Hepatocyte (in vitro differentiated cells): ENCODE data around the gene TCEANC2. TPM values are rescaled to one million over a fixed set of nuclear protein-coding genes. Genes with fewer than 3 reads are reported as not detected.

ENCODE experiments used
- DNase-seq: peaks from one replicate; pipeline ENCODE4 v3.0.0-alpha.2; 2016; ENCODE audit warnings: low spot score
- H2AFZ ChIP-seq: fragments of 200-600 bp; sonication (generic); 2 replicates; pipeline ENCODE4 v1.6.0; 2016; ENCODE audit warnings: antibody characterized with exemption, mild to moderate bottlenecking
- H3K27ac ChIP-seq: fragments of 200-600 bp; sonication (generic); 2 replicates; pipeline ENCODE4 v1.5.1; 2016; ENCODE audit warnings: mild to moderate bottlenecking
- H3K27me3 ChIP-seq: fragments of 200-600 bp; sonication (generic); 2 replicates; pipeline ENCODE4 v1.6.1; 2016
- H3K36me3 ChIP-seq: fragments of 200-600 bp; sonication (generic); replicated peaks from 2 replicates; pipeline ENCODE4 v1.5.1; 2016; ENCODE audit warnings: low read depth; ENCODE audit not compliant: insufficient read depth
- H3K4me1 ChIP-seq: fragments of 200-600 bp; sonication (generic); 2 replicates; pipeline ENCODE4 v1.5.1; 2016; ENCODE audit warnings: mild to moderate bottlenecking, moderate library complexity; ENCODE audit not compliant: insufficient read depth
- H3K4me2 ChIP-seq: fragments of 200-600 bp; sonication (generic); 2 replicates; pipeline ENCODE4 v1.6.0; 2016
- H3K4me3 ChIP-seq: fragments of 200-600 bp; sonication (generic); 2 replicates; pipeline ENCODE4 v1.5.1; 2016; ENCODE audit warnings: mild to moderate bottlenecking
- H3K79me2 ChIP-seq: fragments of 200-600 bp; sonication (generic); 2 replicates; pipeline ENCODE4 v1.6.0; 2017; ENCODE audit warnings: mild to moderate bottlenecking
- H3K9me2 ChIP-seq: fragments of 200-600 bp; sonication (generic); replicated peaks from 2 replicates; pipeline ENCODE4 v1.6.0; 2017; ENCODE audit warnings: mild to moderate bottlenecking; ENCODE audit not compliant: insufficient read depth
- H3K9me3 ChIP-seq: fragments of 200-600 bp; sonication (generic); 2 replicates; pipeline ENCODE4 v1.5.1; 2016; ENCODE audit warnings: low read depth, mild to moderate bottlenecking
- H4K20me1 ChIP-seq: fragments of 200-600 bp; sonication (generic); 2 replicates; pipeline ENCODE4 v1.6.0; 2016; ENCODE audit warnings: mild to moderate bottlenecking; ENCODE audit not compliant: insufficient read depth, poor library complexity, severe bottlenecking
- CTCF ChIP-seq: fragments of 200-600 bp; sonication (generic); IDR thresholded peaks from 2 replicates; pipeline ENCODE4 v1.5.1; 2016; ENCODE audit warnings: antibody characterized with exemption, mild to moderate bottlenecking; ENCODE audit not compliant: poor library complexity
- EZH2 ChIP-seq: fragments of 200-600 bp; sonication (generic); IDR thresholded peaks from 2 replicates; pipeline ENCODE4 v1.6.1; 2016; ENCODE audit warnings: antibody characterized with exemption, mild to moderate bottlenecking, borderline replicate concordance
- EZH2phosphoT487 ChIP-seq: fragments of 200-600 bp; sonication (generic); IDR thresholded peaks from one replicate; pipeline ENCODE4 v1.6.1; 2018; ENCODE audit warnings: antibody characterized with exemption, mild to moderate bottlenecking, low read depth, moderate library complexity; ENCODE audit not compliant: unreplicated experiment, severe bottlenecking
- WGBS: methylation state at CpG from one replicate; pipeline ENCODE4 v1.1.6; 2016; ENCODE audit warnings: low lambda C conversion rate; ENCODE audit errors: missing lambda C conversion rate; 5-methylcytosine and 5-hydroxymethylcytosine counted together
- polyA plus RNA-seq: library from polyadenylated mRNA; unstranded; fragments of >200 nt; fragmentation: Nextera tagmentation; extraction: Ambion mirVana; gene quantifications from 2 replicates; pipeline ENCODE4 v1.2.1, GENCODE V29; 2016
- total RNA-seq: library from RNA; depleted of rRNA; stranded (reverse); fragments of >200 nt; gene quantifications from 2 replicates; pipeline ENCODE4 v1.2.3, GENCODE V29; 2014

The TCEANC2 gene
- total and polyA plus RNA-seq, 2 experiments from 2014 or later, result 3.0 to 3.2 TPM

DNA sequence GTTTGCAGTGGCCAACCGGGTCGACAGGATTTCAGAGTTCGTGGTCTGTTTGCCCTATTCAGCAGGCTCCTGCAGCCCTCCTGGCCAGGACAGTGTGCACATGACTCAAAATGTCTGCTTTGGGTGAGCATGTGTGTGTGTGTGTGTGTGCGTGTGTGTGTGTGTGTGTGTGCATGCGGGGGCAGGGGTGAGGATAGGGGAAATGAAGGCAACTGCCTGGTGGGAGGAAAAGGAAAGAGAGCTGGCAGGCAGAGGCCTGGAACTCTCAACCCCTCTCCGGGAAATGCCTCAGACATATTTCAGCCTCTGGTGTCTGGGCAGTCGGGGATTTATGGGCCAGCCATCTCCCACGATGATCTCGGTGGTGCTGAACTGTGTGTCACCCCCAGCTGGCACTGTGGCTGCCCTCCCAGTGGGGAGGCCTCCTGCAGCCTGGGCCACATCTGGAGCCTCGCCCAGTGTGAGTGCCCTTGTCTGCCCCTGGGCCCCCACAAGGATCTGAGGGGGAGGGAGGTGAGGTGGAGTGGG lies 84.2 kb downstream of the TCEANC2 start:
- 38% methylated on average over 6 of the region's 10 CpGs for WGBS

DNA sequence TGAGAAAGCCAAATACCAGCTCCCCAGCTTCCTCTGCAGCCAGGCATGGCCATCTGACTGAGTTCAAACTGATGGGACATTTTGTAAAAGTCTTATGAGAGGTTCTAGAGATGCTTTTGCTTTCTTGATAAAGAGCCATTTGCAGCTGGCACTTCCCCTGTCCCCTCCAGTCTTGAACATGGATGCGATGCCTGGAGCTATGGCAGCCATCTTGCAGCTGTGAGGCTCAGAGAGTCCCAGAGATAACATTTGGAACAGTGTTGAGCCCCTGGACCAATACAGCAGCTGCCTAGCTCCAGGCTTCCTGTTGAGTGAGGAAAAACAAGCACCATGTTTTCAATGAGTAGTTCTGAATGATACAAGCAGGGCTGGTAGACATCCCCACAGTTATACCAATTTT lies 85.6 kb downstream of the TCEANC2 start:
- TF ChIP-seq EZH2phosphoT487 (no peak), EZH2 (no peak), CTCF (no peak)

More for the DNA sequence above, 84.2 kb downstream of the TCEANC2 start:
- no peak for DNase-seq
- Histone ChIP-seq H3K4me3 (no peak overlapping the region), H3K9me3 (no peaks in the 10 kb centered on the region), H3K79me2 (no peaks in the 10 kb centered on the region), H3K27me3 (no peaks in the 10 kb centered on the region), H3K27ac (no peak overlapping the region), H3K9me2 (no peaks in the 10 kb centered on the region), H3K36me3 (no peaks in the 10 kb centered on the region), H3K4me2 (no peak overlapping the region), H4K20me1 (no peaks in the 10 kb centered on the region), H3K4me1 (peaks cover 8% of the 10 kb centered on the region), H2AFZ (no peak overlapping the region)
- TF ChIP-seq EZH2 (no peak), EZH2phosphoT487 (no peak), CTCF (no peak)

DNA sequence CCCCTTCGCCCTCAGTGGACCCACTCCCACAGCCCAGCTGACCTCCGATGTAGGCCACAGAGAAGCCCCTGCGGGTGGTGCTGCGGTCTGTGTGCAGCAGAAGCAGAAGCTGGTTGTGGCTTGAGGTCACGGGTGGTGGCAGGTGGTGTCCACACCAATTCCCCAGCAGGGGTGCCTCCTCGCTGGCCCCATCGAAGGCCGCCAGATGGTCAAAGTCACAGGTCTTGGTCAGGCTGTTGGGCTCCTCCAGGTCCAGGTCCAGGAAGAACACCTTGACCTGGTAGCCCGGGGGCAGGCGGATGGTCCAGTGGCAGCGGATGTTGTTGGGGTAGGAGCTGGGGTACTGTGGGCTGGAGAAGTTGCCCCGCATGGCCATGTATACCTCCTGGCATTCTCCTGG lies 86.3 kb downstream of the TCEANC2 start:
- DNase-seq, result no peak
- Histone ChIP-seq H4K20me1 (no peaks in the 10 kb centered on the region), H3K9me3 (no peaks in the 10 kb centered on the region), H3K4me2 (no peak overlapping the region), H2AFZ (no peak overlapping the region), H3K9me2 (no peaks in the 10 kb centered on the region), H3K36me3 (no peaks in the 10 kb centered on the region), H3K27me3 (no peaks in the 10 kb centered on the region), H3K27ac (no peak overlapping the region), H3K79me2 (no peaks in the 10 kb centered on the region), H3K4me1 (peaks cover 8% of the 10 kb centered on the region), H3K4me3 (no peak overlapping the region)
- 96% methylated on average over 12 of the region's 12 CpGs for WGBS
- TF ChIP-seq CTCF, result no peak
- no peak for TF ChIP-seq EZH2phosphoT487
- TF ChIP-seq EZH2, result no peak

More for the DNA sequence above, 85.6 kb downstream of the TCEANC2 start:
- H4K20me1 ChIP-seq, result no peaks in the 10 kb centered on the region
- no peaks in the 10 kb centered on the region for H3K9me3 ChIP-seq
- H3K4me2 ChIP-seq, result no peak overlapping the region
- no peaks in the 10 kb centered on the region for H3K27me3 ChIP-seq
- H3K27ac ChIP-seq, result no peak overlapping the region
- no peaks in the 10 kb centered on the region for H3K9me2 ChIP-seq
- WGBS, result 96% methylated on average over 1 of the region's 1 CpG
- DNase-seq, result no peak
- H3K4me3 ChIP-seq, result no peak overlapping the region
- H3K79me2 ChIP-seq, result no peaks in the 10 kb centered on the region
- no peak overlapping the region for H2AFZ ChIP-seq
- H3K4me1 ChIP-seq, result peaks cover 8% of the 10 kb centered on the region
- no peaks in the 10 kb centered on the region for H3K36me3 ChIP-seq
